ENCODE measurements around the gene IFNA2.

IFNA2 gene

DNA sequence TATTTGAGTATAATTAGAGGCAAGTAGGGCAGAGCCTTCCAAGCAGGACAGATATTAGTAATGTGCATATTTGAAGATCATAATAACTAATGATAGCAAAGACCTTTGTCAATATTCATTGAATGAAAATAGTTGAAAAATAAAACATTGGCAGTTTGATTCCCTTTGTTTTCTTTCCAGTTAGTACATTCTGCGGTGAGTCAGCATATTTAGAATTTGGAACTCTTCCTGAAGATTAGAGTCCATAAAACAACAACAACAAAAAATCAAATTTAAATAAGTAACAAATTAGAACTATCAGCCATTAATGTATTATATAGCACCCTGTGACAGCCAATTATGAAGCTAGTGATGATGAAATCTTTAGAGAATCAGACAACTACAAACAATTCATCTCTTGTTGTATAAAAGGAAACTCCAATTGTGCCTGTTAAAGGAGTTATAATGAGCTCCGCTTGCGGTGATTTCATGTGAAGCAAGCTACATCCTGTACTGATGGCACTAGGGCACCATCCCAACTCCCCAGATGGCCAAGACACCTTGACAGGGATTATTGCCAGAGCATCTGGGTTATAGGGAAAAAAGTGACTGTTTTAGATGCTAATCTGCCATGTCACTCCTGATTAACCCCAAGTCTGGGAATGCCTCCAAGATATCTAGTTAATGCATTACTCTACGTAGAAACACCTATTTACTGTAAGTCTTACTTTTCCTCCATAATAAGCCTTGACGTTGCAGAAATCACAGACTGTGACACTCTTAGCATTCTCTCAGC, 30.5 kb upstream of the IFNA2 start:
- DNase-seq (ENCODE audit: low read depth) = peak; percentile 63
- in situ Hi-C loops (cut with HindIII; ENCODE audit: low sequenced_read_pairs) = no loop called here
- TF ChIP-seq, protein P1, sequence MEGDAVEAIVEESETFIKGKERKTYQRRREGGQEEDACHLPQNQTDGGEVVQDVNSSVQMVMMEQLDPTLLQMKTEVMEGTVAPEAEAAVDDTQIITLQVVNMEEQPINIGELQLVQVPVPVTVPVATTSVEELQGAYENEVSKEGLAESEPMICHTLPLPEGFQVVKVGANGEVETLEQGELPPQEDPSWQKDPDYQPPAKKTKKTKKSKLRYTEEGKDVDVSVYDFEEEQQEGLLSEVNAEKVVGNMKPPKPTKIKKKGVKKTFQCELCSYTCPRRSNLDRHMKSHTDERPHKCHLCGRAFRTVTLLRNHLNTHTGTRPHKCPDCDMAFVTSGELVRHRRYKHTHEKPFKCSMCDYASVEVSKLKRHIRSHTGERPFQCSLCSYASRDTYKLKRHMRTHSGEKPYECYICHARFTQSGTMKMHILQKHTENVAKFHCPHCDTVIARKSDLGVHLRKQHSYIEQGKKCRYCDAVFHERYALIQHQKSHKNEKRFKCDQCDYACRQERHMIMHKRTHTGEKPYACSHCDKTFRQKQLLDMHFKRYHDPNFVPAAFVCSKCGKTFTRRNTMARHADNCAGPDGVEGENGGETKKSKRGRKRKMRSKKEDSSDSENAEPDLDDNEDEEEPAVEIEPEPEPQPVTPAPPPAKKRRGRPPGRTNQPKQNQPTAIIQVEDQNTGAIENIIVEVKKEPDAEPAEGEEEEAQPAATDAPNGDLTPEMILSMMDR (IDR thresholded peaks at IDR 0.05; ENCODE audit: low read depth, low read length, missing control alignments) = no peak
- no peak overlapping the region for H3K4me3 ChIP-seq (ENCODE audit: low read depth, low read length)

DNA sequence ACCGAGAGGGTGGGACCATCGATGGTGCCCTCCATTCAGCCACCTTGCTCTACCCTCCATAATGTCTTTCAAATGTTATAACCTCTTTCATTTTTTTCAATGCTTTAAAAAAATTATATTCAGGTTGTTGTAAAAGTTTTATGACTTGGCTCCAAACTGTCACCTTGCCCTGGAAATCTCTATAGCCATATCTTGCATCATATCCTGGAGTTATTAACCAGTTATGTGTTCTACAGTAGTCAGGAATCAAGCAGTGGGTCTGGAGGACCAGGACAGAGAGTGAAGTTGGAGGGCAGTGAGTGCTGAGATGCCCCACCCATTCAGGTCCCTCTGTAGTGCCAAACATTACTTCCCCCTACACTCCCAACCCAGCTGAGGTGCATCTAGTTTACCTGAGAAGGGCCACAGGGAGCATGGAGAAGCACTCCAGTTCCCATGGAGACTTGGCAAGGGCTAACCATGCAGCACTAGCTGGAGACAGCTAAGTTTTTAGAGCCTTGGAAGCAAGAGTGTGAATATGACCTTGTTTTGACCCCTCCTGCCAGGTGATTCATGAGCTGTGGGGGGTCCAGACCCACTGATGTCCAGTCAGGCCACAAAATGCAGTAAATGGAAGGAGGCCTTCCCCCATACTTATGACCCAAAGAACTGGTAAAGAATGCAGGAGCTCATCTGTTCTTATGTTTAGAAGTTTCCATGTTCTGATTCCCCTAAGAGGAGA, 29.2 kb upstream of the IFNA2 start:
- DNase-seq (ENCODE audit: low read depth) = no peak
- TF ChIP-seq, protein P1 (IDR thresholded peaks at IDR 0.05; ENCODE audit: low read depth, low read length, missing control alignments) = no peak
- H3K4me3 ChIP-seq (ENCODE audit: low read depth, low read length) = no peak overlapping the region
- in situ Hi-C loops (cut with HindIII; ENCODE audit: low sequenced_read_pairs) = no loop called here

DNA sequence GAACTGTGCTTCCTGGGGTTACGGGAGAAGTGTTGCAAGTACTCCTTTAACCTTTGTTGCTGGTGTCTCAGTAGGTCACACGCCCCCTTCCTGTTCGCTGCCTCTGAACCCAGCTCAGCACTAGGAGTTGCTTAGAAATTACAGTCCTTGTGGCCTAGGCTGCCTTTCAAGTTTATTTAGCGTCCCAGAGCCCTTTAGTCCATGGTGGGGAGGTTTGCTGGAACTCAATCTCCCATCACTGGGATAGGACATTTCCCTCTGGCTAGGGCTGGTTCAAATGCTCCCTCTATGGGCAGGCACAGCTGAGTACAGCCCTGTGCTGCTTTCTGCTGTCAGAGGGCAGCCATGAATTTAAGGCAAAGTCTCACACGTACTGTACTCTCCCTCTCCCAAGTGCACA, 28.4 kb upstream of the IFNA2 start:
- TF ChIP-seq, protein P1 (IDR thresholded peaks at IDR 0.05; ENCODE audit: low read depth, low read length, missing control alignments) = no peak
- in situ Hi-C loops (cut with HindIII; ENCODE audit: low sequenced_read_pairs) = no loop called here
- DNase-seq (ENCODE audit: low read depth) = no peak
- H3K4me3 ChIP-seq (ENCODE audit: low read depth, low read length) = no peak overlapping the region

DNA sequence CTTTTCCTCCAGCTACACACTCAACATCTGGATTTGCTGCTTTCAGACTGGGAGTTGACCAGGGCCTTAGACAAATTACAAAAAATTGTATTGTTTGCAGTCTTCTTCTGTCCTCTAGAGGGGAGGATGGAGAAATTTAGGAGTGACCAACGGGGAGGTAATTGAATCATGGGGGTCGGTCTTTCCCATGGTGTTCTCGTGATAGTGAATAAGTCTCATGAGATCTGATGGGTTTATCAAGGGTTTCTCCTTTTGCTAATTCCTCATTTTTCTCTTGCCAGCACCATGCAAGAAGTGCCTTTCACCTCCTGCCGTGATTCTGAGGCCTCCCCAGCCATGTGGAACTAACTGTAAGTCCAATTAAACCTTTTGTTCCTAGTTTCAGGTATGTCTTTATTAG, 28.0 kb upstream of the IFNA2 start:
- no peak overlapping the region for H3K4me3 ChIP-seq (ENCODE audit: low read depth, low read length)
- no peak for DNase-seq (ENCODE audit: low read depth)
- in situ Hi-C loops (cut with HindIII; ENCODE audit: low sequenced_read_pairs) = no loop called here
- TF ChIP-seq, protein P1 (IDR thresholded peaks at IDR 0.05; ENCODE audit: low read depth, low read length, missing control alignments) = no peak

DNA sequence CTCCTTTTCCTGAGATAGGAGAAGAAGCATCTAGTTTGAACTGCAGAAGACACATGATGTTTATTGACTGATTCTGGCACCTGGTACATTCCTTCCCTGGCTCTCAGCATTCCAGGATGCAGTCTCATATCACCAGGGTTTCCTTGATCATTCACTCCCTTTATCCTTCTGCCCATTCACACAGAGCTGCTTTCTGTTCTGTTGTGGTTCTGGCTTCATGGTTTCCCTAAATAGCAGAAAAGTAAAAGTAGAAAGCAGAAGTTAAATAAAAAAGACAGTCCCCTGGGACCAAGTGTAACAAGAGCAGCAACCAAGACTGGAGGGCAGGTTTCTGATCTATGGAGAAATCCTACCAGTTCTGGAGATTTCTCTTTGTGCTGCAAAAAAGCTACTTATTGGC, 26.9 kb upstream of the IFNA2 start:
- H3K4me3 ChIP-seq (ENCODE audit: low read depth, low read length) = no peak overlapping the region
- in situ Hi-C loops (cut with HindIII; ENCODE audit: low sequenced_read_pairs) = no loop called here
- DNase-seq (ENCODE audit: low read depth) = no peak
- TF ChIP-seq, protein P1 (IDR thresholded peaks at IDR 0.05; ENCODE audit: low read depth, low read length, missing control alignments) = no peak

DNA sequence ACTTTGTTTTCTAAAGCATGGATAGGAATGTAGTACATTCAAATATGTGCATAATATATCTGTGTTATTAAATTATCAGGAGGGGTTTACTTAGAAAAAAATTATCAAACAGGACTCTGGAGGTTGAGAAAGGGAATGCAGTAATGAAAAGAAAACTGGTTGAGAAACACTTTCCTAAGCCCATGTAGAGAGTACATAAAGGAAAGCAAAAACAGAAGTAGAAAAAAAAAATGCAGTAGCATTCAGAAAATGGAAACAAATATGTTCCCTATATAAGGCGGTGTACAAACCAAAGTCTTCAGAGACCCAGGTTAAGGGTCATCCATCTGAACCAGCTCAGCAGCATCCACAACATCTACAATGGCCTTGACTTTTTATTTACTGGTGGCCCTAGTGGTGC, 23.6 kb upstream of the IFNA2 start, which contains the start of gene IFNA8:
Gene IFNA8 (plus strand): TSS at position 301 of the 400 bp plus-strand sequence. CDS start 60 bp downstream, at position 361.
- TF ChIP-seq, protein P1 (IDR thresholded peaks at IDR 0.05; ENCODE audit: low read depth, low read length, missing control alignments) = no peak
- H3K4me3 ChIP-seq (ENCODE audit: low read depth, low read length) = no peak within 1 kb of the TSS
- in situ Hi-C loops (cut with HindIII; ENCODE audit: low sequenced_read_pairs) = no loop called here
- DNase-seq (ENCODE audit: low read depth) = no peak

Data from astrocyte of the cerebellum (primary cell).